Ovary (tissue), 9 donors: ENCODE measurements around the gene CALHM3. TPM values are rescaled to one million over a fixed set of nuclear protein-coding genes. Genes with fewer than 3 reads are reported as not detected.
A peak's percentile ranks its signal among the peaks of the same experiment; 100 is the strongest.

Experiments
- DNase-seq, 5 donors: peaks; one replicate each; pipeline ENCODE4 v3.0.0-alpha.2; 2019 to 2020
- H3K27ac ChIP-seq, 2 donors: fragments of 200-600 bp; one replicate each; pipeline versions ENCODE4 v1.5.1 to v1.8.0; 2019 to 2022
- H3K27me3 ChIP-seq: fragments of 200-600 bp; one replicate; pipeline ENCODE4 v1.8.0; 2022
- H3K36me3 ChIP-seq: fragments of 200-600 bp; sonication (generic); one replicate; pipeline ENCODE4 v1.5.1; 2019
- H3K4me1 ChIP-seq: one replicate; pipeline ENCODE4 v1.8.1; 2013; ENCODE audit warnings: mild to moderate bottlenecking, moderate library complexity; ENCODE audit not compliant: insufficient read depth
- H3K4me3 ChIP-seq: fragments of 200-600 bp; sonication (generic); one replicate; pipeline ENCODE4 v1.5.1; 2017
- H3K9me3 ChIP-seq, 2 donors: fragments of 200-600 bp in 1 of 2; sonication (generic) in 1 of 2; one replicate each; pipeline versions ENCODE4 v1.5.1 to v1.8.1; 2013 to 2019; ENCODE audit warnings: mild to moderate bottlenecking in 1 of 2, moderate library complexity in 1 of 2
- EP300 ChIP-seq: sonication (generic); formaldehyde crosslinking; IDR thresholded peaks from one replicate; pipeline ENCODE4 v1.6.1; 2017; ENCODE audit warnings: antibody characterized with exemption
- POLR2A ChIP-seq: fragments of 450-650 bp; IDR thresholded peaks from one replicate; pipeline ENCODE4 v1.6.1; 2017; ENCODE audit warnings: antibody characterized with exemption, mild to moderate bottlenecking, moderate library complexity
- WGBS, 3 donors: extraction: QIAGEN DNeasy Blood & Tissue Kit in 1 of 3; methylation state at CpG; one replicate each; pipeline versions ENCODE4 v1.1.5 to v1.1.7; 2013 to 2017; 5-methylcytosine and 5-hydroxymethylcytosine counted together
- intact Hi-C, 4 donors: fragments of 100-400 bp; cut with DNase I; formaldehyde crosslinking; loops; one replicate each; pipeline versions ENCODE4 v1.11.0 to v1.15.1; 2022 to 2023
- polyA plus RNA-seq, 2 donors: library from polyadenylated mRNA; stranded (reverse); fragments of 200-250 nt in 1 of 2; fragments of 350-450 nt in 1 of 2; fragmentation: Illumina TruSeq in 1 of 2; extraction: RNeasy Lipid Tissue Mini Kit (QIAGEN cat#74804) in 1 of 2; gene quantifications; one replicate each; pipeline ENCODE4 v1.2.3, GENCODE V29; 2013 to 2014
- total RNA-seq, 7 donors: library from RNA; depleted of rRNA in 2 of 7; stranded (reverse); fragments of >200 nt in 2 of 7; fragmentation: NEBNext Ultra II Directional in 3 of 7; extraction: Animal tissue kit (Norgen Biotek cat#: 25700) in 3 of 7; gene quantifications; one replicate each; pipeline versions ENCODE4 v1.1.0 to v1.2.4, GENCODE V29; 2016 to 2023
- TF ChIP-seq, protein P1 (sequence below), 3 donors: fragments of 450-650 bp in 2 of 3; fragments of 200-600 bp in 1 of 3; IDR thresholded peaks; one replicate each; pipeline versions ENCODE4 v1.5.1 to v1.8.0; 2016 to 2022; ENCODE audit warnings: antibody characterized with exemption in 3 of 3, mild to moderate bottlenecking in 1 of 3
- donor health status: DM: no; HTN: no; CAD: no; lungs with moderate emphysema.
- donor health status: DM: no; HTN: no; CAD: no.
- donor health status: Bipolar disorder and iron deficiency.
- donor health status: DM: yes; HTN: yes; CAD: no.
- donor health status: DM: no; HTN: no; CAD: no.
- donor health status: DM: yes; HTN: yes; CAD: no.

The CALHM3 gene
- total and polyA plus RNA-seq, 9 donors: not detected

DNA sequence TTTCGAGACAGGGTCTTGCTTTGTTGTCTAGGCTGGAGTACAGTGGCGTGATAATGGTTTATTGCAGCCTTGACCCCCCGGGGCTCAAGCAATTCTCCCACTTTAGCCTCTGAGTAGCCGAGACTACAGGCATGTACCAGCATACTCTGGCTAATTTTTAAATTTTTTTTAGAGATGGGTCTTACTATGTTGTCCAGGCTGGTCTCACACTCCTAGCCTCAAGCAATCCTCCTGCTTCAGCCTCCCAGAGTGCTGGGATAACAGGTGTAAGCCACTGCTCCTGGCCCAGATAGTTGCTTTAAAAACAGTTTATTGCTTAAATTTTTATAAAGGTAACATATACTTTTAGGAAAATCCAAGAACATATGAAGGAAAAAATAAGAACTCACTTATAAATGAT is 40.8 kb upstream of the CALHM3 start:
- intact Hi-C loops: no loop called here
- no peak overlapping the region for H3K4me3 ChIP-seq
- H3K4me1 ChIP-seq: peaks cover 1% of the 10 kb centered on the region
- H3K9me3 ChIP-seq: no peaks in the 10 kb centered on the region
- TF ChIP-seq POLR2A: no peak
- TF ChIP-seq EP300: no peak
- TF ChIP-seq, protein P1, sequence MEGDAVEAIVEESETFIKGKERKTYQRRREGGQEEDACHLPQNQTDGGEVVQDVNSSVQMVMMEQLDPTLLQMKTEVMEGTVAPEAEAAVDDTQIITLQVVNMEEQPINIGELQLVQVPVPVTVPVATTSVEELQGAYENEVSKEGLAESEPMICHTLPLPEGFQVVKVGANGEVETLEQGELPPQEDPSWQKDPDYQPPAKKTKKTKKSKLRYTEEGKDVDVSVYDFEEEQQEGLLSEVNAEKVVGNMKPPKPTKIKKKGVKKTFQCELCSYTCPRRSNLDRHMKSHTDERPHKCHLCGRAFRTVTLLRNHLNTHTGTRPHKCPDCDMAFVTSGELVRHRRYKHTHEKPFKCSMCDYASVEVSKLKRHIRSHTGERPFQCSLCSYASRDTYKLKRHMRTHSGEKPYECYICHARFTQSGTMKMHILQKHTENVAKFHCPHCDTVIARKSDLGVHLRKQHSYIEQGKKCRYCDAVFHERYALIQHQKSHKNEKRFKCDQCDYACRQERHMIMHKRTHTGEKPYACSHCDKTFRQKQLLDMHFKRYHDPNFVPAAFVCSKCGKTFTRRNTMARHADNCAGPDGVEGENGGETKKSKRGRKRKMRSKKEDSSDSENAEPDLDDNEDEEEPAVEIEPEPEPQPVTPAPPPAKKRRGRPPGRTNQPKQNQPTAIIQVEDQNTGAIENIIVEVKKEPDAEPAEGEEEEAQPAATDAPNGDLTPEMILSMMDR (IDR thresholded peaks at IDR 0.05): no peak
- H3K36me3 ChIP-seq: no peaks in the 10 kb centered on the region
- H3K27ac ChIP-seq: no peak overlapping the region
- H3K27me3 ChIP-seq: no peaks in the 10 kb centered on the region
- WGBS, 3 donors: 45 to 75% (median 73%) methylated on average over 4 of the region's 4 CpGs
- DNase-seq: no peak

DNA sequence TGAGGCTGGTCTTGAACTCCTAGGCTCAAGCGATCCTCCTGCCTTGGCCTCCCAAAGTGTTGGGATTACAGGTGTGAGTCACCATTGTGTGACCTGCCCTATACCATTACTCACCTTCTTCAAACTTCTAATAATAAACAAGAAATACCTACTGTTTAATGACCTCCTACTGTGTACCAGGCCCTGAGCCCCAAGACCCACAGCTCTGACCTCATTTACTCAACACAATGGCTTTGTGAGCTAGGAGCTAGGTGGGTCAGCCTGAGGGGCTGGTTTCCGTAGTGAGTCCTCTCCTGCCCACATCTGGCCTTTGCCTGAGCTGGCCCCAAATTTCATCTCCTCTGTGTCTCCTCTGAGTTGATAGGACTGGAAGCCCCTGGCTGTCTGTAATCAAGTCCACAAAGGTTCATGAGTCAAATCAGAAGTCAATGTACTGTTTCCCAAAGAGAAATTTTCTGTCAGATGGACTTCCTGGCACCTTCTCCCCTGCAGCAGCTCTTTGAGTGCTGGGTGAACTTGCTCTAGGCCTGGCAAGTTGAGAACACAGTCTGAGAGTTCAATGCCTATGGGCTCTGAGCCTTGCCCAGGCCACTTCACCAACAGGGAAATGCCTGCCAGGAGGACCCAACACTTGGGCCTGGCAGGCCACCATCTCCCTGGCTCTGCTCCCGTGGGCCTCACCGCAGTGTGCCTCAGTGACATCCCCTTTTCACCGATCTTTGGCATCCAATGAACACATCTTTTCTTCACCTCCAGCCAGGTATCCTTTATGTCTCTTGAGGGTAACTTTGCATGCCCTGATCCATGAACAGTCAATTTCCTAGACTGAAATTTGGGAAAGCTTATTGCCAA is 38.4 kb upstream of the CALHM3 start:
- Histone ChIP-seq H3K27ac (no peak overlapping the region), H3K4me3 (no peak overlapping the region), H3K36me3 (no peaks in the 10 kb centered on the region), H3K4me1 (peaks cover 10% of the 10 kb centered on the region), H3K27me3 (no peaks in the 10 kb centered on the region), H3K9me3 (no peaks in the 10 kb centered on the region)
- DNase-seq: no peak
- 98 to 99% (median 99%) methylated on average over 5 of the region's 5 CpGs for whole genome bisulfite sequencing, 3 donors
- TF ChIP-seq, protein P1 (IDR thresholded peaks at IDR 0.05): no peak
- intact Hi-C loops: no loop called here

DNA sequence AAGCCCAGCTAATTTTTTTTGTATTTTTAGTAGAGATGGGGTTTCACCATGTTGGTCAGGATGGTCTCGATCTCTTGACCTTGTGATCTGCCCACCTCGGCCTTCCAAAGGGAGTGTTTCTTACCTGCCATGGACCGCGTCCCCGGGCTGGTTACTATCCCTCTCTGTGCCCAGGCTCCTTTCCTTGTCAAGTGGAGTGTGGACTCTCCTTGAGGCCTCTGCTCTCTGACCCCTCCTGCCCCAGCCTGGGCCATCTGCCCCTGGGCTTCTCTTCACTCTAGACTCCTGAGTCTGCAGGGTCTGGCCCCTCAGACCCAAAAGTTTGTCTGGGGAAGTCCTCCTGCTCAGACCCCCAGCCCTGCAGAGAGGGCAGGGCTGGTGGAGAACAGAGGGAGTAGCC is 35.2 kb upstream of the CALHM3 start:
- Histone ChIP-seq H3K27ac (no peak overlapping the region), H3K36me3 (no peaks in the 10 kb centered on the region), H3K4me1 (peaks cover 10% of the 10 kb centered on the region), H3K9me3 (no peaks in the 10 kb centered on the region), H3K4me3 (no peak overlapping the region), H3K27me3 (no peaks in the 10 kb centered on the region)
- no peak for TF ChIP-seq EP300
- TF ChIP-seq, protein P1 (IDR thresholded peaks at IDR 0.05): no peak
- TF ChIP-seq POLR2A: no peak
- DNase-seq: peak in 1 of 5 donors; percentile 7
- intact Hi-C loops: no loop called here
- 93 to 94% (median 93%) methylated on average over 5 of the region's 5 CpGs for WGBS, 3 donors

DNA sequence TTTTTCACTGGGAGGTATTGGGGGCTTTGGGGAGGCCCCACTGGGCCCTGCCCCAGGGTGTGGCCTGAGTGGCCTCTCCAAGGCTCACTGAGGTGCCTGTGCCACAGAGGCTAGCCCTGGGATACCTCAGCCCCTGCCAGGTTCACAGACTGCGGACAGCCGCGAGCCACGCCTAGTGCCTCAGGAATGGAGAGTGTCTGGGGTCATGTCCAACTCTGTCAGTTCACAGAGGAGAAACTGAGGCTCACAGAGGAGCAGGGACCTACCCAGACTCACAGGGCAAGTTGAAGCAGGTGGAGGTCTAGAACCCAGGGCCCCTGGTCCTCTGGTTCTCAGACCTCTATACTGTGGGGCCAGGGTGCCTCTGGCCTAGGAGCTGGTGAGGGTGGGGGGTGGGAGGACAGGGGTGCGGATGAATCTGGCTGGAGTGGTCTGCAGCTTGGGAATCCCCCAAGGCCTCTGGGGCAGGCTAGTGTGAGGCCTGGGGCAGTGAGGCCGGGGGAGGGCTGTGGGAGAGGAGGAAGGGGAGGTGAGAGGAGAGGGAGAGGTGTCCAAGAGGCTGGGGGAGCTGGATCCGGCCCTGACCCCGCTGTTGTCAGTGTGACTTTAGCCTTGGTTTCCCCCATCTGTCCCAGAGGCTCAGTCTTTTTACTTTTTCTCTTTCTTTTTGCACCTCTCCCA is 34.5 kb upstream of the CALHM3 start:
- intact Hi-C loops: no loop called here
- H3K27me3 ChIP-seq: no peaks in the 10 kb centered on the region
- TF ChIP-seq, protein P1 (IDR thresholded peaks at IDR 0.05): no peak
- TF ChIP-seq EP300 (no peak), POLR2A (no peak)
- no peak overlapping the region for H3K4me3 ChIP-seq
- peaks cover 10% of the 10 kb centered on the region for H3K4me1 ChIP-seq
- no peaks in the 10 kb centered on the region for H3K36me3 ChIP-seq
- no peaks in the 10 kb centered on the region for H3K9me3 ChIP-seq
- WGBS, 3 donors: 71 to 84% (median 82%) methylated on average over 8 of the region's 8 CpGs
- H3K27ac ChIP-seq: no peak overlapping the region
- DNase-seq: peak in 1 of 5 donors; percentile 43
